Breast epithelium (tissue), 4 donors: ENCODE measurements around the gene RPL23. TPM values are rescaled to one million over a fixed set of nuclear protein-coding genes. Genes with fewer than 3 reads are reported as not detected.

Experiments used
- DNase-seq, 2 donors: peaks; one replicate each; pipeline ENCODE4 v3.0.0-alpha.2; 2019; ENCODE audit warnings: low spot score in 2 of 2
- H3K27ac ChIP-seq, 2 donors: fragments of 200-600 bp; sonication (generic) in 1 of 2; one replicate each; pipeline ENCODE4 v1.5.1; 2016 to 2019; ENCODE audit warnings: mild to moderate bottlenecking in 1 of 2
- H3K27me3 ChIP-seq, 2 donors: fragments of 200-600 bp; sonication (generic) in 1 of 2; one replicate each; pipeline versions ENCODE4 v1.5.1 to v1.6.0; 2017 to 2019; ENCODE audit warnings: control low read depth in 1 of 2, mild to moderate bottlenecking in 1 of 2
- H3K36me3 ChIP-seq: fragments of 200-600 bp; one replicate; pipeline ENCODE4 v1.5.1; 2019
- H3K4me1 ChIP-seq, 2 donors: fragments of 200-600 bp; sonication (generic); one replicate each; pipeline ENCODE4 v1.5.1; 2016 to 2019; ENCODE audit warnings: control low read depth in 1 of 2
- H3K4me3 ChIP-seq, 3 donors: fragments of 200-600 bp; sonication (generic); 1 replicate in 2 of 3; 2 replicates in 1 of 3; pipeline ENCODE4 v1.5.1; 2016 to 2019; ENCODE audit warnings: mild to moderate bottlenecking in 3 of 3, moderate library complexity in 2 of 3
- H3K9me3 ChIP-seq, 2 donors: fragments of 200-600 bp; sonication (generic) in 1 of 2; one replicate each; pipeline ENCODE4 v1.5.1; 2016 to 2019; ENCODE audit warnings: control low read depth in 1 of 2
- POLR2A ChIP-seq: fragments of 450-650 bp; IDR thresholded peaks from one replicate; pipeline ENCODE4 v1.6.1; 2016; ENCODE audit warnings: antibody characterized with exemption, mild to moderate bottlenecking, moderate library complexity
- POLR2AphosphoS5 ChIP-seq, 3 donors: sonication (generic); formaldehyde crosslinking; IDR thresholded peaks; one replicate each; pipeline ENCODE4 v1.6.1; 2017; ENCODE audit warnings: antibody characterized with exemption in 3 of 3
- intact Hi-C: fragments of 100-400 bp; cut with DNase I; formaldehyde crosslinking; loops from one replicate; pipeline ENCODE4 v1.15.1; 2023; ENCODE audit warnings: low total_unique reads
- total RNA-seq, 3 donors: library from RNA; depleted of rRNA; stranded (reverse); fragments of >200 nt; gene quantifications; one replicate each; pipeline ENCODE4 v1.1.0, GENCODE V29; 2016
- TF ChIP-seq, protein P1 (sequence below), 3 donors: fragments of 450-650 bp; IDR thresholded peaks; one replicate each; pipeline ENCODE4 v1.5.1; 2016 to 2017; ENCODE audit warnings: antibody characterized with exemption in 3 of 3, mild to moderate bottlenecking in 3 of 3, moderate library complexity in 3 of 3

The RPL23 gene
- total RNA-seq, 3 donors from 2014 or later, result 1,871 to 2,586 (median 2,024) TPM

DNA sequence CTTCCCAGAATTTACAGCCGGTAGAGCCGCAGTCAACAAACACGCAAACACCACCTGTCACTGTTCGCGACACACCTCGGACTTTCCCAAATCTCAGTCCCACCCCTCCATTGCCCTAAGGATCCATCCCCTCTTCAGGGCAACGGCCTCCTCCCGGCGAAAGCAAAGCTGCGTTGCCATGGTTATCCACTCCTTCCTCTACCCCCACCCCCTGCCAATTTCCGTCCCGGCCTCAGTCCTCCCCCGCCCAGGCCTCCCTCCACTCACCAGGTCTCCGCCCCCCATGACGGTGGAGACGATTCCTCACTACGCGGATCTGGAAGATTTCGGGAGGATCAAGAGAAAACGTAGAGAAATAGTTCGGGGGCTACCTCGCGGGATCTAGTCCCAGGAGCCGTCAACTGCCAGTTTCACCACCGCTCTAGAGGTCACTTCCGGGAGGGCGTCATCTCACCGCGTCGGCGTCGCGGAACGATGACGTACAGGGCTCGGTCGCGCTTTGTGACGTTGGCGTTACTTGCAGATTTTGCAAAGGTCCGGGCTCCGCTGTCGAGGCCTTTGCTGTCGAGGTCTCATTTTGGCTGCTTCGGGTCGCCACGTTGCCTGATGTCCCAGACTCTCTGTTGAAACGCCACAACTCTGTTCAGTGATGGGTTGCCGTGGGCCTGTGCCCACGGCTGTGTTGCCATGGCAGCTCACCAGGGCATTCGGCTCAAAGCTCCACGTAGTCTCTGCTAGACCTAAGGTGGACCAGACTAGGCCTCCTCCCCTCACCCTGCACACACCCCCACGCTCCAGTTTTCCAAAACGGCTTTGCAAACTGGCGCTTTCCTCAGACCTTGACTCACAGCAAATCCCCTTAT is 28.4 kb downstream of the RPL23 start, which contains the start of gene CWC25:
CWC25 (minus strand) TSS at position 423 of the 863 bp plus-strand sequence; CDS start at position 285, 138 bp downstream.
- H3K27me3 ChIP-seq, result no peaks in the 10 kb centered on the region
- no peaks in the 10 kb centered on the region for H3K9me3 ChIP-seq
- TF ChIP-seq POLR2AphosphoS5 (IDR thresholded peaks at IDR 0.05) (peak; percentile 98 to 99 (median 99)), POLR2A (peak; percentile 87)
- TF ChIP-seq, protein P1, sequence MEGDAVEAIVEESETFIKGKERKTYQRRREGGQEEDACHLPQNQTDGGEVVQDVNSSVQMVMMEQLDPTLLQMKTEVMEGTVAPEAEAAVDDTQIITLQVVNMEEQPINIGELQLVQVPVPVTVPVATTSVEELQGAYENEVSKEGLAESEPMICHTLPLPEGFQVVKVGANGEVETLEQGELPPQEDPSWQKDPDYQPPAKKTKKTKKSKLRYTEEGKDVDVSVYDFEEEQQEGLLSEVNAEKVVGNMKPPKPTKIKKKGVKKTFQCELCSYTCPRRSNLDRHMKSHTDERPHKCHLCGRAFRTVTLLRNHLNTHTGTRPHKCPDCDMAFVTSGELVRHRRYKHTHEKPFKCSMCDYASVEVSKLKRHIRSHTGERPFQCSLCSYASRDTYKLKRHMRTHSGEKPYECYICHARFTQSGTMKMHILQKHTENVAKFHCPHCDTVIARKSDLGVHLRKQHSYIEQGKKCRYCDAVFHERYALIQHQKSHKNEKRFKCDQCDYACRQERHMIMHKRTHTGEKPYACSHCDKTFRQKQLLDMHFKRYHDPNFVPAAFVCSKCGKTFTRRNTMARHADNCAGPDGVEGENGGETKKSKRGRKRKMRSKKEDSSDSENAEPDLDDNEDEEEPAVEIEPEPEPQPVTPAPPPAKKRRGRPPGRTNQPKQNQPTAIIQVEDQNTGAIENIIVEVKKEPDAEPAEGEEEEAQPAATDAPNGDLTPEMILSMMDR (IDR thresholded peaks at IDR 0.05), result peak in 2 of 3 donors; percentile 25 to 26
- DNase-seq, result peak; percentile 95 to 97
- H3K4me1 ChIP-seq, result peaks cover 6% of the 10 kb centered on the region in 2 donors
- H3K27ac ChIP-seq, result peak within 1 kb of the TSS; percentile 97 to 98
- H3K36me3 ChIP-seq, result peaks cover 7% of the 10 kb centered on the region
- H3K4me3 ChIP-seq, result peak within 1 kb of the TSS; percentile 75 to 87 (median 76)
- intact Hi-C loops, result no loop called here

DNA sequence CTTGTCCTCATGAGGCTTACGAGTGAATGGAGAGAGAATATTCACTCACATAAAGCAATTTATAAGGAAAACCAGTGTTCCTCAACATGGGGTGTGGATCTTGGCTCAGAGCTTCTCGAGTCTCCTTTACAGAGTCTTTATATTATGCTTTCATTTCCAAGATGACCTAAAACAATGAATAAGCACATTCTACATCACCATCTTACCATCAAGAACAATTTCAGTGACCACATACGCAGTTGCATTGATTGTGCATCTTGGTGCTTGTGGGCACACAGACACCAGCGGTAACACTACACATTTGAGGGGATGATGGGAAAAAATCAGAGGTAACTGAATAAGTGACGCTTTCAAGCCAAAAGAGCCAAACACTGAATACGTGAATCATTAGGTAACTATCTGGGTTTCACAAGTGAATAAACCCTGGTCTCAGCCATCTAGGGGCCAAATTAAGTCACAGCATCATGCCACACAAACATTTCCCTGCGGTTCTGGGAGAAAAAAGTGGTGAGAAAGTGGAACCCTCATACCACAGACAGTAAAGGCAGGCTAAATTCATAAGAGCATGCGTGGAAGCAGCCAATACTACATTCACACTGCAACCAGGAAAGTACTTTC is 37.8 kb downstream of the RPL23 start:
- H3K4me3 ChIP-seq, result no peak overlapping the region
- intact Hi-C loops, result no loop called here
- no peaks in the 10 kb centered on the region for H3K4me1 ChIP-seq
- DNase-seq, result no peak
- H3K9me3 ChIP-seq, result no peaks in the 10 kb centered on the region
- no peaks in the 10 kb centered on the region for H3K27me3 ChIP-seq
- TF ChIP-seq, protein P1 (IDR thresholded peaks at IDR 0.05), result no peak
- TF ChIP-seq POLR2AphosphoS5 (IDR thresholded peaks at IDR 0.05) (no peak), POLR2A (no peak)
- peaks cover 7% of the 10 kb centered on the region for H3K36me3 ChIP-seq
- no peak overlapping the region for H3K27ac ChIP-seq

DNA sequence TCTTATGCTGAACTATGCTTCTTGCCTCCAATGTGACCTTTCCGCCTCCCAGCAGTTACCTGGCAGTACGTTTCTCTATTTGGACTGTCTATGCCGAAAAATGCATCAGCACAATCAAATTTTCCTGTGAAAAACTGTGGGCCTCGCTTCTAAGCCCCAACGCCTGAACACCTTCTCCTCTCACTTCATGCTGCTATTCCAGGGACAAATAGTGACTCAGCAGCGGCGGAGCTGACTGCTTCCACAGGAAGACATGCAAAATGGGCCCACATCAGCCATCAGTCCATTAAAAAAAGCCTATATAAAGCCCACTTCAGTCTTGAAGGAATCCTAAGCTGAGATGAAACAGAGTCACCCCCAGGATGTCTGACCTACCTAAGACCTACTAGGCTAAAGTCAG is 43.7 kb downstream of the RPL23 start:
- Histone ChIP-seq H3K4me1 (no peaks in the 10 kb centered on the region), H3K36me3 (peaks cover 8% of the 10 kb centered on the region), H3K4me3 (no peak overlapping the region), H3K27me3 (no peaks in the 10 kb centered on the region), H3K9me3 (no peaks in the 10 kb centered on the region), H3K27ac (no peak overlapping the region)
- intact Hi-C loops, result no loop called here
- DNase-seq, result no peak
- TF ChIP-seq POLR2A (no peak), POLR2AphosphoS5 (IDR thresholded peaks at IDR 0.05) (no peak)
- TF ChIP-seq, protein P1 (IDR thresholded peaks at IDR 0.05), result no peak

- Histone ChIP-seq H3K27ac (peak overlapping the region; percentile 97 to 99), H3K4me3 (peak overlapping the region; percentile 74 to 91 (median 79)), H3K27me3 (no peaks in the 10 kb centered on the region), H3K4me1 (peaks cover 5 to 18% of the 10 kb centered on the region in 2 donors), H3K9me3 (no peaks in the 10 kb centered on the region), H3K36me3 (peaks cover 6% of the 10 kb centered on the region)
- DNase-seq, result no peak
- intact Hi-C loops, result no loop called here
- TF ChIP-seq, protein P1 (IDR thresholded peaks at IDR 0.05), result no peak
- no peak for TF ChIP-seq POLR2AphosphoS5 (IDR thresholded peaks at IDR 0.05)
- no peak for TF ChIP-seq POLR2A
These were observed 53.2 kb downstream of the RPL23 start for GRCh38 chr17:38800237-38800760.
